ENCODE data around the gene CTH.

DNA sequence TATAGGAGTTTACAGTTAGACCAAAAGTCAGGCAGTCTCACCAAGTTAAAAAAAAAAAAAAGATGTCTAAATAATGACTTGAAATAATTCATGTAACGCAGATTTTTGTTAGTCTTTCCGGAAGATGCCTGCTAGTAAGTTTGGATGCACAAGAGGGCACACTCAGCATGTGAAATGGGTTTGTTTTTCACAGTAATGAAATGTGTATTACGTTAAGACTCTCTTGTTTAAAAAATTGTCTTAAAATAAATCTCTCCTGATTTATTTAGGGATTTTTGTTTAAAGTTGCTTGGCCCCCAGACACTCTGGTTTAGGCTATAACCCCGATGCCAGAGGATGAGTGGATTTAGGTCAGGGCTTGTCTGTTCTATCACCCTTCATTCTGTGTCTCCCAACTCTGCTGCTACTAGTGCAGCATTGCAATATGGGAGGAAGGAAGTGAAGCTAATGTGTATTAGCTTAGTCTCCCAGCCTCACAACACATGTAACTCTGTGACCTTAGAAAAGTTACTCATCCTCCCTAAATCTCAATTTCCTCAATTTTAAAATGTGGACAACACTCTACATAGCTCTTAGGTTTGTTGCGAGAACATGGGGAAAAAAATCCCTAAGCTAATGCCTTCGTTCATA, 25.7 kb downstream of the CTH start:
- TF ChIP-seq, protein P1, sequence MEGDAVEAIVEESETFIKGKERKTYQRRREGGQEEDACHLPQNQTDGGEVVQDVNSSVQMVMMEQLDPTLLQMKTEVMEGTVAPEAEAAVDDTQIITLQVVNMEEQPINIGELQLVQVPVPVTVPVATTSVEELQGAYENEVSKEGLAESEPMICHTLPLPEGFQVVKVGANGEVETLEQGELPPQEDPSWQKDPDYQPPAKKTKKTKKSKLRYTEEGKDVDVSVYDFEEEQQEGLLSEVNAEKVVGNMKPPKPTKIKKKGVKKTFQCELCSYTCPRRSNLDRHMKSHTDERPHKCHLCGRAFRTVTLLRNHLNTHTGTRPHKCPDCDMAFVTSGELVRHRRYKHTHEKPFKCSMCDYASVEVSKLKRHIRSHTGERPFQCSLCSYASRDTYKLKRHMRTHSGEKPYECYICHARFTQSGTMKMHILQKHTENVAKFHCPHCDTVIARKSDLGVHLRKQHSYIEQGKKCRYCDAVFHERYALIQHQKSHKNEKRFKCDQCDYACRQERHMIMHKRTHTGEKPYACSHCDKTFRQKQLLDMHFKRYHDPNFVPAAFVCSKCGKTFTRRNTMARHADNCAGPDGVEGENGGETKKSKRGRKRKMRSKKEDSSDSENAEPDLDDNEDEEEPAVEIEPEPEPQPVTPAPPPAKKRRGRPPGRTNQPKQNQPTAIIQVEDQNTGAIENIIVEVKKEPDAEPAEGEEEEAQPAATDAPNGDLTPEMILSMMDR (IDR thresholded peaks at IDR 0.05; ENCODE audit: low read depth, low read length, missing input control) = peak; percentile 15
- TF ChIP-seq GABPA (IDR thresholded peaks at IDR 0.05 in 1 of 2, conservative IDR thresholded peaks at IDR 0.05 in 1 of 2) = no peak
- TF ChIP-seq RAD21 (IDR thresholded peaks at IDR 0.05) = peak; percentile 65 to 66
- TF ChIP-seq, protein P2, sequence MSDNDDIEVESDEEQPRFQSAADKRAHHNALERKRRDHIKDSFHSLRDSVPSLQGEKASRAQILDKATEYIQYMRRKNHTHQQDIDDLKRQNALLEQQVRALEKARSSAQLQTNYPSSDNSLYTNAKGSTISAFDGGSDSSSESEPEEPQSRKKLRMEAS (IDR thresholded peaks at IDR 0.05) = no peak
- TF ChIP-seq YY1 (IDR thresholded peaks at IDR 0.05) = no peak
- TF ChIP-seq TAF1 (conservative IDR thresholded peaks at IDR 0.05) = no peak
- TF ChIP-seq, protein P3, sequence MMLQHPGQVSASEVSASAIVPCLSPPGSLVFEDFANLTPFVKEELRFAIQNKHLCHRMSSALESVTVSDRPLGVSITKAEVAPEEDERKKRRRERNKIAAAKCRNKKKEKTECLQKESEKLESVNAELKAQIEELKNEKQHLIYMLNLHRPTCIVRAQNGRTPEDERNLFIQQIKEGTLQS (IDR thresholded peaks at IDR 0.05) = no peak
- TF ChIP-seq, protein P4, sequence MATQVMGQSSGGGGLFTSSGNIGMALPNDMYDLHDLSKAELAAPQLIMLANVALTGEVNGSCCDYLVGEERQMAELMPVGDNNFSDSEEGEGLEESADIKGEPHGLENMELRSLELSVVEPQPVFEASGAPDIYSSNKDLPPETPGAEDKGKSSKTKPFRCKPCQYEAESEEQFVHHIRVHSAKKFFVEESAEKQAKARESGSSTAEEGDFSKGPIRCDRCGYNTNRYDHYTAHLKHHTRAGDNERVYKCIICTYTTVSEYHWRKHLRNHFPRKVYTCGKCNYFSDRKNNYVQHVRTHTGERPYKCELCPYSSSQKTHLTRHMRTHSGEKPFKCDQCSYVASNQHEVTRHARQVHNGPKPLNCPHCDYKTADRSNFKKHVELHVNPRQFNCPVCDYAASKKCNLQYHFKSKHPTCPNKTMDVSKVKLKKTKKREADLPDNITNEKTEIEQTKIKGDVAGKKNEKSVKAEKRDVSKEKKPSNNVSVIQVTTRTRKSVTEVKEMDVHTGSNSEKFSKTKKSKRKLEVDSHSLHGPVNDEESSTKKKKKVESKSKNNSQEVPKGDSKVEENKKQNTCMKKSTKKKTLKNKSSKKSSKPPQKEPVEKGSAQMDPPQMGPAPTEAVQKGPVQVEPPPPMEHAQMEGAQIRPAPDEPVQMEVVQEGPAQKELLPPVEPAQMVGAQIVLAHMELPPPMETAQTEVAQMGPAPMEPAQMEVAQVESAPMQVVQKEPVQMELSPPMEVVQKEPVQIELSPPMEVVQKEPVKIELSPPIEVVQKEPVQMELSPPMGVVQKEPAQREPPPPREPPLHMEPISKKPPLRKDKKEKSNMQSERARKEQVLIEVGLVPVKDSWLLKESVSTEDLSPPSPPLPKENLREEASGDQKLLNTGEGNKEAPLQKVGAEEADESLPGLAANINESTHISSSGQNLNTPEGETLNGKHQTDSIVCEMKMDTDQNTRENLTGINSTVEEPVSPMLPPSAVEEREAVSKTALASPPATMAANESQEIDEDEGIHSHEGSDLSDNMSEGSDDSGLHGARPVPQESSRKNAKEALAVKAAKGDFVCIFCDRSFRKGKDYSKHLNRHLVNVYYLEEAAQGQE (IDR thresholded peaks at IDR 0.05) = no peak
- no peak for TF ChIP-seq FOXA1 (IDR thresholded peaks at IDR 0.05)
- no peak for TF ChIP-seq HNF4A (conservative IDR thresholded peaks at IDR 0.05)
- no peak for TF ChIP-seq NR2F2 (IDR thresholded peaks at IDR 0.05)
- TF ChIP-seq JUND (IDR thresholded peaks at IDR 0.05) = no peak
- TF ChIP-seq HNF4G (IDR thresholded peaks at IDR 0.05) = no peak

Data from liver (tissue), 3 donors.